HG03108 (cell line): ENCODE measurements around the gene SEC31A.
A peak's percentile ranks its signal among the peaks of the same experiment; 100 is the strongest.

Source experiments
- ATAC-seq: cut with Tn5 transposase; IDR thresholded peaks from one replicate; pipeline ENCODE4 v1.9.1; 2021; ENCODE audit warnings: moderate library complexity; ENCODE audit not compliant: unreplicated experiment

SEC31A gene

DNA sequence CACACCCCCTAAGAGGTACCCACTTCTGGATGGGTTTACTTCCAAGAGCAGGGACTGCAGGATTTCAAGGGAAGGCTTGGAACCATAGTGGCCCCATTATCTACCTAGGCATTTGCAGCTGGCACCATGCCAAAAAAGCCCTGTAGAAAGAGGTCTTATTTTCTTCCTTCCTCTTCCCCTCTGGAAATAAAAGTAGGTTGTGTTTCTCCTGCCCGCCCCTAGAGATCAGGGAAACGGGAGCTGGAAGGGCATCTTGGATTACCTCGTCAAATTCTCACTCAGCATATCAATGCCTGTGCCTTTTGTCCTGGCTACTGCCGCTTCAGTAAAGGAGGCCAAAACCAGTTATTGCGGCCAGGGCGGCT lies 93.9 kb downstream of the SEC31A start:
- ATAC-seq = no peak

DNA sequence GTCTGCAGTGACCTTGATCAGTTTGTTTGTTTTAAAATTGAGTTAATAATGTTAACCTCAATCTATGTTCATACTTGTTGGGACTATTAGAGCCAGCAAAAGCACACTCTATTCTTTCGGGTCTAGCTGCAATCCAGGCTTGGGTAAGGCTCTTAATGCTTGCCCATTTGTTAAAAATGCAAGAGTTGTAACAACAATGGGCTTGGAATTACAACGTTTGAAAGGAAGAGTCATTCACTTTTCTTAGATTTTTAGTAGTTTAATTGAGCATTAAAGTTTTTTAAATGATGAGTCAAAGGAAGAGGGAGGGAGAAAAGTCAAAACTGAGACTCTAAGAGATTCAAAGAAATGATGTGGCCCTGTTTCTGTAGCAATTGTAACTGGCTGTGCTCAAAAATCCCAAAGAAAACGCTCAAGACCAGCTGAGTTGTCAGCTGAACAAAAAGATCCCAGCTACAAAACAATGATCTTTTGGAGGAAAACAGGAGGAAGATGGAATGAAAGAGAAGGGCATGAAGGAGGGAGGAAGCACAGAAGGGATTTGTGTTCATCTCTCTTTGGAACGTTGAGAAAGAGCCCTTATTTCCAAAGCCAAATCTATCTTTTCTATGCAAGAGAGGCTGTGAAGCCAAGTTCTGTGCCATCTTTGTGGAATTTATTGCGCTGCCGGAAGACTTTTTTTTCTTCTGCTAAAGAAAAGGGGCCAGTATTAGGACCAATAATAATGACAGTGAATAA lies 97.9 kb downstream of the SEC31A start:
- no peak for ATAC-seq

DNA sequence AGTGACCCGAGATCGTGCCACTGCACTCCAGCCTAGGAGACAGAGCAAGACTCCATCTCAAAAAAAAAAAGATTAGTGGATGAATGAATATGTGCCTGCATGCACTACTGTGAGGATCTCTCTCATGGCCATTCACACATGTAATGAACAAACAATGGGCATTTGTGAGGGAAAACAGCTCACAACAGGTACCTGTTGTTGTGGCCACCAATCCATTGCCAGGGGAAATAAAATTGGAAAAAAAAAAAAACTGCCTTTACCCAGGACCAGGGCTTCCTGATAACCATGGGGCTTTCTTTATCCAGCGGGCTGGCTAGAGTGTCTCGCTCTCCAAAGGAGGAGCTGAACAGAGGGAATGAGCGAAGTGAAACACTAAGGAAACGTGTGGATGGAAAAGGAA lies 99.8 kb downstream of the SEC31A start:
- ATAC-seq = no peak

DNA sequence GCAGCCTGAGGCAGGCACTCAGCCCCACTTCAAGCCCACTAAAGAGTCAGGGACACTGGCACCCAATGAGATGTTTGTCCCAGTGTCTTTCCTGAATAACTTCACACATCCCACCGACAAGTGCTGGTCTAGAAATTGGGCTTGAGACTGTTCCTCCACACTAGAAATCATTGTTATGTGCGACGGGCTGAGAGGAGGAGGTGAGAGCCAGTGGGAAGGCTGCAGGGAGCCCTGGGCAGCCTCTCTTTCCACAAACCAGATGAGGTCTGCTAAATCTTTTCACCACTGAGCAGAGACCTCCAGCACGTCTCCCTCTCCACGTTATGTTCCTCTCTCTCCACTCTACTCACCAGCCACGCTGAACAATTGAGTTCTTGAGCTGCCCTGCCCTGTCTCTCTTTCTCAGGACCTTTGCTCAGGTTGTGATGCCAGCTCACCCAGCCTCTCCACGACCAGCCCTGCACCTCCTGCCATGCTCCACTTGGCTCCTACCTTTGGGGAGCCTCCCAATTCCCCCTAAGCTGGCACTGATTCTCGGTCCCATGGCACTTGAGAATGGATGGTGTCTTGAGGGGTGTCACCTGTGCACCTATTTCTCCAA lies 100.8 kb downstream of the SEC31A start:
- no peak for ATAC-seq

DNA sequence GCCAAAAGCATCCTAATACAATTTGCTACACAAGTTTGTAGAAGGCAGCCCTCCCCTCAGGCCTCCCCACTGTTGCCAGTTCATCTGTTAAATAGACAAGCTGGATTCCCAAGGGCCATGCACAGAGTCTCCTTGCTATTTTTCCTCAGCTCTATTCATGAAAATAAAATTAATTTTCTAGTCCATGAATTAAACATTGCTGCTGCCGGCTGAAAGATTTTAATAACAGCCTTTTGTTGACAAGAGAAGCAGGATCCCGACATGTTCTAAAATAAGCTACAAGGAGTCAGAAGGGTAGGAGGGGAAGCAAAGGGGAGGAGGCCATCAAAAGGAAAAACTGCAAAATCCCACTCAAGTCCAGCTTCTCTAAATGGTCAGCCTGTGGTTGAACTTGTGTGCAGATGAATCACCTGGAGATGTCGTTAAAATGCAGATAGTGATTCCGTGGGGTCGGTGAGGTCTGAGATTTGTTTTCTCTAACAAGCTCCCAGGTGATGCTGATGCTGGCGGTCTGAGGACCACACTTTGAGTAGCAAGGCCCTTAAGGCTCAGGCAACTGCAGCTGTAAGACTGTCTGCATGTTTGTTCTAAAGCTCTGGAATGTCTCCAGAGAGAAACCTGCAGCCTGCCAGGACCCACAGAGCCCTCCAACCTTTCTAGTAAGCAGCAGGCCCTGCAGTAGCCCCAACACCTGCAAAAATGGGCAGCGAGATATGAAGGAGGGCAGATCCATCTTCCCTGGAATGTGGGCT lies 101.8 kb downstream of the SEC31A start:
- no peak for ATAC-seq

DNA sequence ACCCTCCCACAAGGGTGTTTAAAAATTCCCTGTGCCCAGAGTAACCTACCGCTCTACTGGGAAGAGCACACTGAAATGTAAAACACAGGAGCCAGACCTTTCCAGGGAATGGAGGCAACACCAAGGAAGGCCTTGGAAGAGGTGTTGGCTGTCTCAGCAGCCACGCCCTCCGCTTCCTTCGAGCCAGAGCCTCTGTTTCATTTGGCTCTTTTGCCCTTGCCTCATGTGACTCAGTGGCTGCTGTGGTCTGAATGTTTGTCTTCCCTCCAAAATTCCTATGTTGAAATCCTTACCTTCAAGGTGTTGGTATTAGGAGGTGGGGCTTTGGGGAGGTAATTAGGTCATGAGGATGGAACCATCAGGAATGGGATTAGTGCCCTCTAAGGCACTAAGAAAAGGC lies 103.6 kb downstream of the SEC31A start:
- no peak for ATAC-seq

DNA sequence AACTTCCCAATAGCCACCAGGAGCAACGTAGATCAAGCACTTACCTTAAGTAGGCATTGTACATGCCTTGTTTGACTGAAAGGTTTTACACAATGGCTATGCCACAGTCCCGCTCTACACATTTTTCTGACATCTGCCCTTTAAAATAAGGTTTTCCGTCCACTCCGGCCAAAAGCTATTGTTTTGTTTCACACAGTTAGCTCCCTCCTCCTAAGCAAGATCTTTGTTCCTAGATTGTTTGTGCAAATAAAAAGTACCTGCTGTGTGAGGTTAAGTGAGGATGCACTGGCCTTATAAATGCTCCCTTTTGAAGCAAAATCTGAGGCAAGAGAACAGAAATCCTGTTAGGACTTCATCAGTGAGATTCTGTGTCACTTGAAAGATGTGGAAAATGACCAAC lies 104.1 kb downstream of the SEC31A start:
- no peak for ATAC-seq

DNA sequence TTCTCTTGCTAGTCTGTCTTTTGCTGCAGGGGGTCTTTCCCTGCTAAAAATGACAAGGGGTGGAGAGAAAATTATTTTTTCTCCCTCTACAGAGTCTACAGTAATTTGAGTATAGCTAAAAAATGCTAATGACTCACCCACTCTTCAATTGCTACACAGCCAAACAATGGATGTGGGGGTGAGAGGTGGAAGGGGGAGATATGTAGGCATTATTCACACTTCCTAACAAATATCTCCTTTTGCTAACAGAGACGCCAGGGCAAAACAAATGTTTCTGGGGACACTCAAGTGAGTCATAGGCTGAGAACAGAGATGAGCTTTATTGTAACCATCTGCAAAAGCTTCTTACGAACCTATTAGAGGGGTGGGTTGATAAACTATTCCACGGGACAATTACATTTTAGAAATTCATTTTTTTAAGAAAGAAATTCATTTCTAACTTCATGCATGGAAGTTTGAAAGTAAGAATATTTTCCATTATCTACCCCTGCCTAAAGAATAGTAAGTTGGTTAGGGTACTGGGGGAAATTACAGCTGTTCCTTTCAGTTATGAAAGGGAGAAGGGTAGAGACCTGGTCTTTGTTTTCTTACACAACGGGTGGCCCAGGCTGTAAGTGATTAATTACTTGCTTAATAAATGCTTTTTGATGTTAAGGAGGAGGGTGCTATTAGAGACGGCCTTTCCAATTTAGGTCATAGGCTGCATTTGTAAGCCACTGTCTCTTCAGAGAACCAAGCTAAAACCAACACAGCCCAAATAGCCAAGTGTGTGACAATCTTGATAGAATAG lies 105.1 kb downstream of the SEC31A start:
- ATAC-seq = no peak

DNA sequence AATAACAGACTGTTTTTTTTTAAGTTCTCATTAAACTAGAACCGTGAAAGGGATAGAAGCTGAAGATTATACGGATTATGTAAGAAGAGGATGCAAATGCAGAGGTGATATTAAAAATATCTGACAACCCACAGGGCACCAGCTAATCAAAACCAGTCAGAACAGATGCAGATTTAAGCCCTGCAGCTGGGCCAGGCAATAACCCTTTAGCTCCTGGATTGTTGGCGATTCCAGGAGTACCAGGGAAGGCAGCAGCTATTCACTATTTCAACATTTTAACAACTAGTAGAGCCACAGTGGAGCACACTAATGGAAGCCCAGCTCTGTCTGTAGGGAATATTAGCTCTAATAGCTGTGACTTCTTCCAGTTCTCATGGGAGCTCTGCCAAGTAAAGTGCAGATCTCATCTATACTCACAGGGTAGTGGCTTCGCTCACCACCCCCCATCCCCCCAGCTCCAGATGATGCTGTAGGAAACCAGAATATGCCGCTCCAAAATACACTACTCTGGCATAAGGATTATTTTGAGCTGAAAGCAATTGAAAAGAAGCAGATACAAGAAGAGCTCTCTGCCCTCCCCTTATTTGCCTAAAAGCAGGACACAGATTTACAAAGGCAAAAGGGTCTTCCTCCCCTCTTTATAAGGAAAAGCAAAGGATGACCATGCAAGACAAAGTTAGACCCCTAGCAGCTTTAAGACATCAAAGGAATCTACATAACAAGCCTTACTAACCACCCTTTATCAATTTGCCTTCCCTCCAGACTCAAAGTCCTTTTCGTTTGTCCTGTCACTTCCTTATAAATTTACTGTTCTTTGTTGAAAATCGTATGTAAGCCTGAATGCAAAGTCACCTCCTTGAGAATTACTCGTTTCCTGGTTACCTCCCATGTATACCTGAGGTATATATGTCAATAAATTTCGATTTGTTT lies 106.0 kb downstream of the SEC31A start:
- ATAC-seq = no peak

DNA sequence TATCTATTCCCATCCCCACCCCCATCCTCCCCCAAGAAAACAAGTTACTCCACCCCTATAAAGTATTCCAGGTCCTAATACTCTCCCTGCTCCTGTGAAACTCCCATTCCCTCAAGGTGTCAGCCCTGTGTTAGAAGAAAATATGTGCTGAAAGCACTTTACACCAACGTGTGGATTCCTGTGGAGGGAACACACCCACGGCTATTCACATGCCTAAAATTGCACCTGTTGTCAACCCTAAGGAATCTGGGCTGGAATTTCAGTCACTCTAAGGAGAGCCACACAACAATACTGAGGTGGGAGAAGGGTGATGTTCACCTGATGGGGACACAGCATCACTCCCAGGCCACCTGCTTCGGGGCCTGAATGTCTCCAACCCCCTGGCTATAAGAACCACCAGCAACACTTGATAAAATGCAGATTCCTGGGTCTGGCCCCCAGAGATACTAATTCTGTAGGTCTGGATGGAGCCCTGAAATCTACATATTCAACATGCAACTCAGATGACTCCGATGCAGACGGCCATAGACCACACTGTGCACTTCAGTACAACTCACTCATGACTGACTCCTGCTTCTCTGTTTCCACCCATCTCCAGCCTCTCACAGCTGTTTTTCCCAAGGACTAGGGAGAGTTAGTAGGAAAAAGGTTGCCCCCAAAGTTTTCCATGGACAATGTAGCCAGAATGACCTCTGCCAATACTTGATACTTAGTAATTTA lies 108.2 kb downstream of the SEC31A start:
- no peak for ATAC-seq

DNA sequence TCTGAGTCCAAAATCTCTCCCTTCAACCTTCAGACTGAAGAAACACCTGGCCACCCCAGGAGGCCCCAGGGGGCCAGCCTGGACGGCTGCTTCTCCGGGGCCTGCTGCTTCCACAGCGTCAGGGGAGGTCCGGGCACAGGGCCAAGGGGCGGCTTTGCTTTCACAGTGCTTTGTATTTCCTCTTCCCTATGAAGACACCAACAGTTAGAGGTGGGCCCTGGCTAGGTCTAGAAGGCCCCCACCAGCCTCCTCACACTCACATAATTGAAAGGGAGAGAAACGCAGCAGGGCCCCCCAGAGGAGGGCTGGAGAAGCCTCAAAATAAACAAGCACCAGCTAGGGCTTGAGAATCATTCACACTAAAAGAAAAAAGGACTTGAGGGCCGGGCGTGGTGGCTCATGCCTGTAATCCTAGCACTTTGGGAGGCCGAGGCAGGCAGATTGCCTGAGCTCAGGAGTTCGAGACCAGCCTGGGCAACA lies 110.2 kb downstream of the SEC31A start:
- ATAC-seq = peak; percentile 71

DNA sequence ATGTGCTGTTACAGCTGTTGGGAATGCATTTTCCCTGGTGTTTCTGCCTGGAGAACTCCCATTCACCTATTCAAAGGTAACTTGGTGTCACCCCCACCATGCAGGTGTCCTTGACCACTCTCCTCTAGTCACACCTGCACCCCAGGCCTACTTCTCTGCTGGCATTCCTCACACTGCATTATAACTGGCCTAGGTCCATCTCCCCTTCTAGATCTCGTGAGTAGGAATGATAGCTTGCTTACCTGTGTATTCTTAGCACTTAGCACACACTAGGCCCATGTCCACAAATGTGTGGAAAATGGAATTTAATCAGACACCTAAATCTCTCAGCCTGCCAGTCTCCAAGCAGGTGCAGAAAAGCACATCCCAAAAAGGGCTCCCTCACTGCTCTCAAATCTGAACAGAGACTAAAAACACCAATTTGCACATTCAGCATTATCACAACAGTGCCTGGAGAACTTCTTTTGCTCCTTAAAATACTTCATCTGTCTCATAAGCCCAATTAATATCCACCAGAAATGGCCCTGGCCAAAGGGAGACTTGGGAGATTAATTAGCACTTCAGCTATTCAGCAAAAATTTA lies 110.7 kb downstream of the SEC31A start:
- ATAC-seq = no peak

DNA sequence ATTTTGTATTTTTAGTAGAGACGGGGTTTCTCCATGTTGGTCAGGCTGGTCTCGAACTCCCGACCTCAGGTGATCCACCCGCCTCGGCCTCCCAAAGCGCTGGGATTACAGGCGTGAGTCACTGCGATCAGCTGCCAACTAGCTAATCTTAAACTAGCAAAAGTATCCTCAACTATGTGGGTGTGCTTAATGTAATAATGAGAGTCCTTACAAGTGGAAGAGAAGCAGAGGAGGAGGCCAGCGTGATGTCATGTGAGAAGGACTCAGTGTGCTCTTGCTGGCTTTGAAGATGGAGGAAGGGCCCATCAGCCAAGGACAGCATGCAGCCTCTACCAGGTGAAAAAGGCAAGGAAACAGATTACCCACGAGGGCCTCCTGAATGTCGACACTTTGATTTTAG lies 111.9 kb downstream of the SEC31A start:
- no peak for ATAC-seq

DNA sequence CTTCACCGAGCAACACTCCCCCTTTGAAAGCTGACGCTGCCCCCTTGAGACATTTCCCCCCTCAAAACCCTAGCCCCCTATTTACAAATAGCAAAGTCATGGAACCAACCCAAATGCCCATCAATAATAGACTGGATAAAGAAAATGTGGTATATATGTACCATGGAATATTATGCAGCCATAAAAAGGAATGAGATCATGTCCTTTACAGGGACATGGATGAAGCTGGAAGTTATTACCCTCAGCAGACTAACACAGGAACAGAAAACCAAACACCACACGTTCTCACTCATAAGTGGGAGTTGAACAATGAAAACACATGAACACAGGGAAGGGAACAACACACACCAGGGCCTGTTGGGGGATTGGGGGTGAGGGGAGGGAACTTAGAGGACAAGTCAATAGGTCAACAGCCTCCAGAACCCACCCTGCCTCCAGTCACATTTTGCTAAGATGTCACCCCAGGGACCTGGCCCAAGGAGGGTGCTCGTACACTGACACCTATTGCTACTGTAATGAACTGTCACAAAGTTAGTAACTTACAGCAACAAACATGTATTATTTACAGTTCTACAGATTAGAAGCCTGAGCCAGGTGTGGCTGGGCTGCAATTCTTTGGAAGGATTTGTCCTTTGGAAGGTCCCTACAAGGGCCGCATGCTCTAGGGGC lies 113.0 kb downstream of the SEC31A start:
- ATAC-seq = no peak

DNA sequence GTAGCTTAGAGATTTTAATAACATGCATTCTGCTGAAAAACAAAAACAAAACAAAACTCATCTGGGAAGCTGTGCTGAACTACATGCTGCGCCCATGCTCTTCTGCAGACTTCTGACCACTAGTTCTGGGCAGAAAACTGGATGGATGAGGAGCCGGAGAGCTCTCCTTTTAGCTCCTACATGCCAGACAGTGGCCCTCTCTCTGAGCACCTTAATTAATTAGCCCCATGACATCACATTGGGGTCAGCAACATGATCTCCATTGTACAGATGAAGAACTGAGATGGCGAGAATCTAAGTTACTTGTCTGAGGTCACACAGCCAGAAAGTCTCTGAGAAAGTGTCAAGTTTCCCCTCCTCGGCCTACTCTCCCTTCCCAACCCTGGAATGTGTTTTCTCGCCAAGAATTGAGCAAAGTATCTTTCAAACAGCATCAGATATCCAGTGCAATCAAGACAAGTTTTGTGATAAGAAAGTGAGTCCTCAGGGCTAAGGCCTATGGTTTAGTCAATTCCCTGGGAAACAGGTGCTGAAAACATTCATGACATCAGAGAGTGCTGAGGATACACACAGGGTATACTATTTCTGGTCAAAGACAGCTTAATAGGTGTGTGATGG lies 113.9 kb downstream of the SEC31A start:
- ATAC-seq = no peak

DNA sequence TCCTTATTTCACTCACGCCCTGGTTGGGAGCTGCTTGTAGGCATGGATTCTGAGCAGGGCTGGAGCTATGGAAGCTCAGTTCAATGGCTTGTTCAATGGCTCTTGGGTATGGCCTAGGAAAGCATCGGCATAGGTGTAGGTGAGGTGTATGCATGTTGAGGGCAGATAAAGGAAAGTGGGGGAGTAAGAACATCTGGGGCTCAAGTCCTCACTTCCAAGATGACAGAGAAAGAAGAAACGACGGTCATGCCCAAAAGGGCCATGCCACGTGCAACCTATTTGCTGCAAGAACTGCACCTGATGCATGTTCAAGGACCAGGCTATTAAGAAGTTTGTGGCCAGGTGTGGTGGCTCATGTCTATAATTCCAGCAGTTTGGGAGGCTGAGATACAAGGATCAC lies 115.7 kb downstream of the SEC31A start:
- ATAC-seq = no peak

DNA sequence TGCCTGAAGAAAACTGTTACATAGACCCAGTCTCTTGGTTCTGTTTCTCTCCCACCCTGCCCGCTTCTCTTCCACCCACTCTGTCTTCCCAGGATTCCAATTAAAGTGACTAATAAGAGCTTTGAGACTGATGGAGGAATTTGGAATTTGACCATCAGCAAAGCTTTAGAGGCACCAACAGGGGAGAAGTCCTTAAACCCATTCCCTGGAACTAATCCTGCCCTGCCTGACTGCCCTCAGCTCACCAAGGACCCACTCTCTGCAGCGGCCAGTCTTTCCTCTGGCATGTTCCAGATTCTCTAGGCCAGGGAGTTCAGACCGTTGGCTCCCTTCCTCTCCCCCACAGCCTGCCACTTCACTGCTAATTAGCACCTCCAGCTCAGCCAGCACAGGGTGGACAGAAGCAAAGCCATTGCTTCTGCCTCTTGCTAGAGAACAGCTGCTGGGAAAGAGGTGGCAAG lies 116.2 kb downstream of the SEC31A start:
- ATAC-seq = no peak

DNA sequence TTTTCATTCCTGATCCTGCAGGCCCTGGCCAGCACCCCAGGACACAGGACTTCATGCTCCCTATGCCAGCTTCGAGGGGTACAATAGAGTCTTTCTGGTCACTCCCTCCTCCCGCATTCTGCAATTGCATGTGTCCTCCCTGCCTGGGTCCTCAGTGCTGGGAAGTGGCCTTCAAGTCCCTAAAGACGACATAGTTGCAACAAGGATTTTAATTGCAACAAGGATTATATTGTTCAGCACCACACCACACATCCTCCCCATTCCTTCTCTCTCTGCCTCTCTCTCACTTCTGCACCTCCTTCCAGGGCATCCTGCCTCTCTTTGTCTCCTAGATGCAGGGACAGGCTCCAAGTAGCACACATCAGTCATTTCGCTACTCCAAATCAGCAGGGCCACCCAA lies 117.9 kb downstream of the SEC31A start:
- no peak for ATAC-seq
